Measurements from ENCODE around the gene TDRD10.
"Not testable (repeated sequence)": the region's sequence is repeated elsewhere in the genome, so short reads cannot be mapped to it uniquely, and the experiment has no call there.

Gene TDRD10

GRCh38 chr1:154520333-154520732 lies 18.3 kb downstream of the TDRD10 start:
- no peak for DNase-seq

GRCh38 chr1:154521695-154522094 lies 19.7 kb downstream of the TDRD10 start:
- DNase-seq = no peak

- DNase-seq = no peak
These were observed 22.9 kb downstream of the TDRD10 start for GRCh38 chr1:154524881-154525280.

GRCh38 chr1:154527192-154527591 lies 25.2 kb downstream of the TDRD10 start:
- DNase-seq = no peak

- DNase-seq = no peak
These were observed 27.3 kb downstream of the TDRD10 start for GRCh38 chr1:154529308-154529707.

- not testable (repeated sequence) for DNase-seq
These were observed 29.9 kb downstream of the TDRD10 start for GRCh38 chr1:154531950-154532349.

- peak; percentile 57 for DNase-seq
These were observed 32.2 kb downstream of the TDRD10 start for GRCh38 chr1:154533952-154534844.

- DNase-seq = no peak
These were observed 34.6 kb downstream of the TDRD10 start for GRCh38 chr1:154536570-154536969.

GRCh38 chr1:154539486-154540483 lies 37.8 kb downstream of the TDRD10 start:
- no peak for DNase-seq

GRCh38 chr1:154541231-154541630 lies 39.2 kb downstream of the TDRD10 start:
- DNase-seq = no peak

- DNase-seq = peak; percentile 17
These were observed 44.4 kb downstream of the TDRD10 start for GRCh38 chr1:154546264-154547063.

GRCh38 chr1:154547105-154547732 lies 45.2 kb downstream of the TDRD10 start:
- DNase-seq = no peak

GRCh38 chr1:154548028-154548427 lies 46.0 kb downstream of the TDRD10 start:
- no peak for DNase-seq

- DNase-seq = no peak
These were observed 47.3 kb downstream of the TDRD10 start for GRCh38 chr1:154549202-154549770.

- DNase-seq = no peak
These were observed 48.1 kb downstream of the TDRD10 start for GRCh38 chr1:154550070-154550469.

- DNase-seq = no peak
These were observed 48.6 kb downstream of the TDRD10 start for GRCh38 chr1:154550657-154551056.

GRCh38 chr1:154551474-154551873 lies 49.5 kb downstream of the TDRD10 start:
- no peak for DNase-seq

GRCh38 chr1:154552036-154552435 lies 50.0 kb downstream of the TDRD10 start:
- no peak for DNase-seq

- DNase-seq = no peak
These were observed 51.3 kb downstream of the TDRD10 start for GRCh38 chr1:154553056-154554030.

- DNase-seq = no peak
These were observed 54.4 kb downstream of the TDRD10 start for GRCh38 chr1:154556422-154556821.

Measured in NCI-H1105 (cell line).